GM21390 (cell line): ENCODE measurements around the gene ZNF516.

ENCODE experiments used
- ATAC-seq: cut with Tn5 transposase; IDR thresholded peaks from one replicate; pipeline ENCODE4 v1.9.1; 2021; ENCODE audit not compliant: unreplicated experiment

The ZNF516 gene

DNA sequence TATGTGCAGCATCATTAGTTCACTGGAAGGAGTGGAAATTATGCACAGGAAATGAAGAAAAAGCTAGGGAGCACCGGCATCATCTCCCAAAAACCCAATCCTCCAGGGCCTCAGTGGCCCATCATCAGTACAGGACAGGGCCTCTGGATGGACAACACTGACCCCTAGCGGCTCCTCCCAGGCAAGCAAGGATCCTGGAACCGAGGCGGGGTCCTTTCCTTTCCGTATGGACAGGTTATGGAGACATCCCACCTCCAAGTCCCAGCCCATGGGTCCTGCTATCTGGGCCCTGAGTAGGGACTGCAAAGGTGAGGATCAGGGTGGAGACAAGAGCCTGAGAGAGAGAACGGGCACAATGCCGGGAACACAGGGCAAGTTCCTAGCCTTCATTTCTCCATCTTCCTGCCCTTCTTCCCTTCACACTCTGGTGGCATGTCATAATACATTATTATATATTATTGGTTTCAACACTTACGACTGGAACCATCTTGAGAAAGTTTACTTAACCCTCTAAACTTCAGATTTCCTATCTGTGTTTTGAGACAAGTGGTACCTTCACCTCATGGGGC, 68.2 kb downstream of the ZNF516 start:
- ATAC-seq: no peak

GRCh38 chr18:76425146-76426131, 69.6 kb downstream of the ZNF516 start:
- no peak for ATAC-seq

DNA sequence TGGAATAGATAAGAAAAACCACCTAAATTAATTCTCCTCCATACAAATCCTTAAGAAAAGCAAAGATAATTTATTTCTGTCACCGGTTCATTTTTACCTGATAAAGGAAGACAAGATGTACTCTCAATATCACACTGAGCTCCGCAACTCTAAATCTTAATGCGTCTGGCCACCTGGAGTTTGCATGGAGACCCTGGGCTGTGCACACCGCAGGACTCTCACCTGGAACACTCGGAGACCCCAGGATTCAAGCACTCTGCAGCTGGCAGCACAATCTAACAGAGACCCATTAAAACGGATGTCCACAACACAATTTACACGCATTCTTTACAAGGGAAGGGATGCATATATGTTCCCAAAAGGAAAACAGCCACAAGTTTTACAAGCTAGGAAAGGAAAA, 72.2 kb downstream of the ZNF516 start:
- ATAC-seq: no peak

- no peak for ATAC-seq
Observed at GRCh38 chr18:76422121-76422520, 72.9 kb downstream of the ZNF516 start.

GRCh38 chr18:76421685-76422078, 73.4 kb downstream of the ZNF516 start:
- ATAC-seq: no peak

DNA sequence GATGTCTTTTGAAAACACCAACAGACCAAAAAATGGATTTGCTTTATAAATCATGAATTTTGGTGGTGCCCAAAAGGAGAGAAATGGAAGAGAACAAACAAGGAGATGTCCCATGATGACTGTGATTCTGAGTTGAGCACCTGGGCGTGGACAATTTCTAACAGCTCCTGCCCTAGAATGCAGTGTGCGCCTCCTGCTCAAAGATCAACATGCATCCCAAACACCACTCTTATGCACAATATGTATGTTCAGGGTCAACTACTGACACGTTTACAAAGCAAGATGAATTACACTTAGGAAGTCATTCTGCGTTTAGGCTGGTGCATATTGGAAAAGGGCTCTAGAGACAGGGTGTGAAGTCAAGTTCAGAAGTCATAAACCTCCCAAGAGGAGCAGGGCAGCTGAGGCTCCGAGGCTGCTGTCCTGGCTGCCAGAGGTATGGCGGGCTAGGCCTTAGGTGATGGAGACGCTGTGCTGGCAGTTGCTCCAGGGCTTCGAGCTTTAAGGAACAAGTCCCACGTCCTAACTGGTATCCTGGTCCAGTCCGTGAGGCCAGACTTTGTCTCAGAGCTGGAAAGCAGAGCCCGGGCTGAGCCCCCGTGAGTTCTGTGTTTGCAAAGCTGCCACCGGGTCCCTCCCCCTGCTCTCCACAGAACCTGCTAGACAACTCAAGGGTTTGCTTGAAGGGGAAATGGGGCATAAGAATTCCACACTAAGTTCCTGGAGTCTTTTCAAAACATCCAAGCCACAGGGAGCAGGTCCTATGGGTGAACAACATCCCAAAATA, 74.0 kb downstream of the ZNF516 start:
- no peak for ATAC-seq

- ATAC-seq: no peak
Observed at GRCh38 chr18:76419811-76420210, 75.2 kb downstream of the ZNF516 start.

- ATAC-seq: no peak
Observed at GRCh38 chr18:76416911-76417310, 78.1 kb downstream of the ZNF516 start.

DNA sequence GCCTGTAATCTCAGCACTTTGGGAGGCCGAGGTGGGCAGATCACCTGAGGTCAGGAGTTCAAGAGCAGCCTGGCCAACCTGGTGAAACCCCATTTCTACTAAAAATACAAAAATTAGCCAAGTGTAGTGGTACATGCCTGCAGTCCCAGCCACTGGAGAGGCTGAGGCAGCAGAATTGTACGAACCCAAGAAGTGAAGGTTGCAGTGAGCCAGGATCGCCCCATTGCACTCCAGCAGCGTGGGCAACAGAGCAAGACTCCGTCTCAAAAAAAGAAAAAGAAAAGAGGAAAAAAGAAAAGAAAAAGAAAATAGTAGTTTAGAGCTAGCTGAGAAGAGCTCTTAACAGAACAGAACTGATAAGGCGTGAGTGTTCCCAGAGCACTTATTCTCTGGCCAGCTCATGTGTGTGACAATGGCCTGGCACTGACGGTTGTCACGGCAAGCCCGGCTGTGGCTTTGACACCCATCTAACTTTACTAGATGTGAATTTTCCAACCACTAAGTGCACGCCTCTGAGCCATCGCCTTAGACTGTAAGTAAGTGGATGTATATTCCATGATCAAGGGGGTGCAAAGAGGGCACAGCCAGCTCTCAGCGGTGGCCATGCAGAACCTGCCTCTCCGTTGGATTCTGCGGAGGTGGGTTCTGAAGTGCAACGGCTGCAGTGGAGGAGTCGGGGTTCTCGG, 80.0 kb downstream of the ZNF516 start:
- no peak for ATAC-seq

DNA sequence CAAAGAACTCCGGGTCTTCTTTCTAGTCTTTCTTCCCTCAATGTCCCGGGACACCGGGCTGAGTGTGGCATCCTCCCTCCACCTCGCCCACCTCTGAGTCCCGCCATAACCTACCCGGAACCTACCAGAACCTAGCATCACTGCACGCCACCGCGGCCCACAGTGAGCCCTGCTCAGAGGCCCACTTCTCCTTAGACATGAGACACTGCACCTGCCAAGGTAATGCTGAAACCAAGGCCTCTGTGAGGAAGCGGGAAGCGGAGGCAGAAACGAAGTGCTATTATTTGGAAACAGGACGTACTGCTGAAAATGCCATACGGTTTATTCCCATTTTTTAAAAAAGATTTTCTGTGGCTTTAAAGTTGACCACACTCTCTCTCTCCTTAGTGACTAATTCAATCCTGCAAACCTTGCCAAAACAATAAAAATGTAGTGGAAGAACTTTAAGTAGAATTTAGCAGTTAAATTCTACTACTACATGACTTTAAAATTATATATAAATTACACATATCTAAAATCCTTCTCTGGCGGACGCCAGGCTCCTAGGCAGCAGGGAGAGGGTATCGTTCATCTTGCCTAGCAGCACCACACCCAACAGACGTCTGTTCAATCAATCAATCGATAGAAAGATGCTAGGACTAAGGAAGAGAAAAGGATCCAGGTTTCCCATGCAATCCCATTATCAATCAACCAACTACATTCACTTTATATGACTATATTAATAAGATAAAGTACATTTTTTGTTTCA, 82.0 kb downstream of the ZNF516 start:
- ATAC-seq: no peak

- ATAC-seq: no peak
Observed at GRCh38 chr18:76412010-76412817, 82.8 kb downstream of the ZNF516 start.

DNA sequence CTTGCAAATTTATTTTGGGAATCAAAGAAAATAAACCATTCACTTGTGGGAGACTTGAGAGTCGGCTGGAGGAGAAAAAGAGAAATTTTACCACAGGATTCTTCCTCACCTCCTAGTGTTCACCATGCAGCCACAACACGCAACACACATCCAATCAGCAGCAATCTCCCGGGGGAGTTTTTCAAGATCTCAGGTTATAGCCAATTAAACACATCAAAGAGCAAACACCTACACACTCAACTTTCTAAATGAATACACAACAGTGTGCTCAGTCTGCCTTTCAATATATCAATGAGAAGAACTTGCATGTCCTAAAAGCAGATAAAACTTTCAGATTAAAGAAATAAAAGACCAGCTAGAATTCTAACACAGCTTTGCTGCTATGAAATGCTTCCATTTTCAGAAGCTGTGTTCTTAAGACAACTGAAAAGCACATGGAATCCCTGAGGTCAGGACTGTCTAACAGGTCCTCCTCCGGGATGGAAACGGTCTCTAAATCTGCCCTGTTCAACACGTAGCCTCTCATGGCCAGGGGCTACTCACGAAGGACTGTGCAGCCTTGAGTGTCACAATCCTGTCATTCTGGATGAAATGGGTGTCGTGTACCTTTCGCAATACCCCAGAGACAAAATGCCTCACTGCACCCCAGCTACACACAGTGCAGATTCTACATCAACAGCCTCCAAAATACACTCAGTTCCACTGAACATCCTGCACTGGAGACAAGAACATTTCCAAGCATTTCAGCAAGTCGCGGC, 84.2 kb downstream of the ZNF516 start:
- peak; percentile 66 for ATAC-seq

GRCh38 chr18:76410033-76410432, 85.0 kb downstream of the ZNF516 start:
- no peak for ATAC-seq

DNA sequence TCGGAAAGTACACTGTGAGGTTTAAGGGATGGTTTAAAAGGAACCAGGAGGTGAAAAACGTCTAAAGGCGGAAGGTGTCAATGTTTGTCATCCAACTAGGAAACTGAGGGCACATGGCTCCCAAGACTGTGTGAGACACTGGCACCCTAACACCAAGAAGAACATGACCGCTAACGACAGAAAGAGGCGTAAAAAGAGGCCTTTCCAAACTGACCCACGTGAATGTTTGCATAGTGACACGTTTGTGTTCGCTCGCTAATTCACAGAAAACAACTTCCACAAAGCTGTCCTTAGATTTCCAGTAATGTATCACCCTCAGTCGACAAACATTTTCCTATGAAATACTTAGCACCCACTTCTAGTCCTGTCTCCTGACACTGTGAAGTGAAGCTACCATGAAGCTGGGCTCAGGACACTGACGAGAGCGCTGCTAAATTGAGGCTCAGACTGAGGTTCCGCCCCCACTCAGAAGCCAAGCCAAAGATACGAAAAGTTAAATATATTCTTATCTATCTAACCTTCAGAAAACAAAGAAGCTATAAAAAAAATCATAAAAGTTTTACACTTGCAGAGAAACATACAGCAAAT, 86.5 kb downstream of the ZNF516 start:
- no peak for ATAC-seq

- ATAC-seq: no peak
Observed at GRCh38 chr18:76407681-76408080, 87.4 kb downstream of the ZNF516 start.

- no peak for ATAC-seq
Observed at GRCh38 chr18:76406791-76407190, 88.3 kb downstream of the ZNF516 start.

GRCh38 chr18:76405681-76406356, 89.2 kb downstream of the ZNF516 start:
- no peak for ATAC-seq

DNA sequence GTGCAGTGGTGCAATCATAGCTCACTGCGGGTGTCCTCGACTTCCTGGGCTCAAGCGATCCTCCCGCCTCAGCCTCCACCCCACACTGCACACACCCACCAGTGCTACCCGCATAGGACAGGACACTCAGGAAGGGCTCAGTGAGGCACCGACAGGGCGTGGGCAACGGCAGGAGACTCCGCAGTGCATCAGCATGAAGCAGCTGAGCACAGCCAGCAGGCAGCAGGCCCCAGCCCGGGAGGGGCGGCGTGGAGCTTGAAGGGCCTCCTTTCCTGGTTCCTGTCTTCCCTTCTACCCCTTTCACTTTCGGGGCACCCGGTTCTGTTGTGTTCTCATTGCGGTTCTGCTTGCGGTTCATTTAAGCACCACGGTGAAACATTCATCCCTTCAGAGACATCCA, 89.8 kb downstream of the ZNF516 start:
- ATAC-seq: no peak
